Esophagus squamous epithelium (tissue), 5 donors: ENCODE data around the gene TTC17. TPM values are rescaled to one million over a fixed set of nuclear protein-coding genes. Genes with fewer than 3 reads are reported as not detected.
"Not testable (repeated sequence)": the region's sequence is repeated elsewhere in the genome, so short reads cannot be mapped to it uniquely, and the experiment has no call there.

Experiments
- DNase-seq: peaks from one replicate; lab custom pipeline; 2025; lab: John Stamatoyannopoulos, UW
- H3K27ac ChIP-seq, 4 donors: fragments of 200-600 bp; sonication (generic); one replicate each; pipeline ENCODE4 v1.5.1; 2016 to 2019; ENCODE audit warnings: mild to moderate bottlenecking in 1 of 4
- H3K27me3 ChIP-seq, 4 donors: fragments of 200-600 bp; sonication (generic); 1 replicate in 3 of 4; 2 replicates in 1 of 4; pipeline versions ENCODE4 v1.5.1 to v1.6.0; 2017 to 2021; ENCODE audit warnings: antibody characterized with exemption in 1 of 4
- H3K36me3 ChIP-seq, 3 donors: fragments of 200-600 bp; sonication (generic); one replicate each; pipeline ENCODE4 v1.5.1; 2016 to 2019
- H3K4me1 ChIP-seq, 3 donors: fragments of 200-600 bp; sonication (generic); one replicate each; pipeline ENCODE4 v1.5.1; 2017 to 2019
- H3K4me3 ChIP-seq, 4 donors: fragments of 200-600 bp; sonication (generic); 1 replicate in 3 of 4; 2 replicates in 1 of 4; pipeline ENCODE4 v1.5.1; 2016 to 2019; ENCODE audit warnings: mild to moderate bottlenecking in 2 of 4, moderate library complexity in 1 of 4
- H3K9me3 ChIP-seq, 3 donors: fragments of 200-600 bp; sonication (generic); one replicate each; pipeline ENCODE4 v1.5.1; 2016 to 2019
- CTCF ChIP-seq, 6 experiments: fragments of 450-650 bp in 4 of 6; fragments of 200-600 bp in 2 of 6; sonication (generic) in 2 of 6; IDR thresholded peaks; one replicate each; pipeline ENCODE4 v1.5.1; 2016 to 2019; ENCODE audit warnings: antibody characterized with exemption in 6 of 6, mild to moderate bottlenecking in 4 of 6, moderate library complexity in 4 of 6
- POLR2A ChIP-seq, 4 donors: fragments of 450-650 bp; IDR thresholded peaks; one replicate each; pipeline ENCODE4 v1.6.1; 2017; ENCODE audit warnings: antibody characterized with exemption in 4 of 4, mild to moderate bottlenecking in 4 of 4, moderate library complexity in 3 of 4
- WGBS, 2 donors: methylation state at CpG; one replicate each; pipeline ENCODE4 v1.1.5; 2018; 5-methylcytosine and 5-hydroxymethylcytosine counted together
- intact Hi-C: fragments of 100-400 bp; cut with DNase I; formaldehyde crosslinking; loops from one replicate; pipeline ENCODE4 v1.15.0; 2022
- total RNA-seq, 4 donors: library from RNA; depleted of rRNA; stranded (reverse); fragments of >200 nt; gene quantifications; one replicate each; pipeline ENCODE4 v1.1.0, GENCODE V29; 2016
- donor health status: DM: yes; HTN: yes; CAD: no.

The TTC17 gene
- total RNA-seq, 4 donors from 2014 or later: 37.5 to 106 (median 55.9) TPM

DNA sequence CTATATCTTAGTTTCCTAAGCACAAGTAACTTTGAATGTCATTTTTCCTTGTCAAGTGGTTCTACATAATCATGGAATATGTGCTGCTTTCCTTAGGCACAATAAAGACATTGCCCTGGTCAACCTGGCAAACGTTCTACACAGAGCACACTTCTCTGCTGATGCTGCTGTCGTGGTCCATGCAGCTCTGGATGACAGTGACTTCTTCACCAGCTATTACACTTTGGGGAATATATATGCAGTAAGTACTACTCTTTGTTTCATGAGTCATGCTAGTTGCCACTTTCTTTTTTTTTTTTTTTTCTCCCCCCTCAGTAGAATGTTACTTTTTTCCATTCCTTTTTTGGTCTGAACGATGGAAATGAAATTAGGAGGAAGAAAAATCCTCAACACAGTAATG is 38.5 kb downstream of the TTC17 start:
- DNase-seq: no peak
- Histone ChIP-seq H3K9me3 (no peaks in the 10 kb centered on the region), H3K36me3 (peaks cover 0 to 100% (median 9%) of the 10 kb centered on the region in 3 donors), H3K4me3 (no peak overlapping the region), H3K4me1 (peaks cover 0 to 3% (median 0%) of the 10 kb centered on the region in 3 donors), H3K27ac (no peak overlapping the region), H3K27me3 (no peaks in the 10 kb centered on the region)
- WGBS, 2 donors: 94 to 96% methylated on average over 3 of the region's 3 CpGs
- intact Hi-C loops: no loop called here
- no peak for TF ChIP-seq CTCF (IDR thresholded peaks at IDR 0.05)

DNA sequence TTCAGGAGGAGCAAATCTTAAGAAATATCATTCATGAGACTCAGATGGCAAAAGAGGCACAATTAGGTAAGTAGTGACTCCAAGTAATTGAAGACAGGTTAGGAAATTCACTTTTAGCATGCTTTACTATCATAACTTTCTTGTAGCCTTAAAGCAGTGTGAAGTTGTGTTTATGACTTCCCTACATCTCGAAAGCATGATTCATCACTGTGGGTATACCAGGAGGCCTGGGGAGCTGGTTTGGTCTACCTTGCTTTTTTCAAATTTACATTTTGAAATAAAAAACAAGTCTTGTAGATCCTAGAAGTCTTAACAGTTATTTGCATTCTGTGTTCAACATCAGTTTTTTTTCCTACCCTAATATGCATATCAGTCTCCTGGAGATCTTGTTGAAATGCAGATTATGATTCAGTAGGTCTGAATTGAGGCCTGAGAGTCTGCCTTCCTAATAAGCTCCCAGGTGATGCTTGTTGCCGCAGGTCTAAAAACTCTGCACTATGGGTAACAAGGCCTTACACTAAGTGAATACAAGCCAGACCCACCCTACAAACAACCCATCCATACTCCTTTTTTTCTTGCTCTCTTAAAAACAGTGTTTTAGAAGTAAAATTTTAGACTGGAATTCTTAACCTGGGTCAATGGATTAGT is 41.4 kb downstream of the TTC17 start:
- WGBS, 2 donors: 93 to 95% methylated on average over 2 of the region's 2 CpGs
- H3K36me3 ChIP-seq: peaks cover 0 to 99% (median 9%) of the 10 kb centered on the region in 3 donors
- no peak for TF ChIP-seq POLR2A (IDR thresholded peaks at IDR 0.05)
- TF ChIP-seq CTCF (IDR thresholded peaks at IDR 0.05): no peak
- intact Hi-C loops: no loop called here
- H3K27me3 ChIP-seq: no peaks in the 10 kb centered on the region
- H3K27ac ChIP-seq: no peak overlapping the region
- no peak for DNase-seq
- peaks cover 0 to 17% (median 0%) of the 10 kb centered on the region in 3 donors for H3K4me1 ChIP-seq
- no peaks in the 10 kb centered on the region for H3K9me3 ChIP-seq
- no peak overlapping the region for H3K4me3 ChIP-seq

GRCh38 chr11:43401252-43401651 is 42.5 kb downstream of the TTC17 start:
- H3K9me3 ChIP-seq: no peaks in the 10 kb centered on the region
- H3K4me3 ChIP-seq: no peak overlapping the region
- DNase-seq: no peak
- WGBS, 2 donors: 91 to 98% methylated on average over 6 of the region's 6 CpGs
- H3K36me3 ChIP-seq: peaks cover 0 to 99% (median 12%) of the 10 kb centered on the region in 3 donors
- intact Hi-C loops: no loop called here
- H3K4me1 ChIP-seq: peaks cover 0 to 24% (median 0%) of the 10 kb centered on the region in 3 donors
- H3K27me3 ChIP-seq: no peaks in the 10 kb centered on the region
- H3K27ac ChIP-seq: no peak overlapping the region
- no peak for TF ChIP-seq CTCF (IDR thresholded peaks at IDR 0.05)
- TF ChIP-seq POLR2A (IDR thresholded peaks at IDR 0.05): no peak

DNA sequence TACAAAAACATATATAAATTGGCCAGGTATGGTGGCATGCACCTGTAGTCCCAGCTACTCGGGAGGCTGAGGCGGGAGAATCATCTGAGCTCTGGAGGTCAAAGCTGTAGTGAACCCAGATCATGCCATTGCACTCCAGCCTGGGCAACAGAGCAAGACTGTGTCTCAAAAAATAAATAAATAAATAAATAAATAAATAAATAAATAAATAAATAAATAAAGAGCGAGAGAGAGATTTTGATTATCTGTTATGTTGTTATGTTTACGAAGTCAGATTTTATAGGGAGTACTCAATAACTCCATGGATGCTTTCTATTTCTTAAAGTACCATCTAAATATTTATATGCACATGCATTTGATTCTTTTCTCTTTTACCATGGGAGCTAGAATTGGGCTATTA is 43.1 kb downstream of the TTC17 start:
- Histone ChIP-seq H3K4me1 (peaks cover 0 to 21% (median 0%) of the 10 kb centered on the region in 3 donors), H3K36me3 (peaks cover 0 to 99% (median 12%) of the 10 kb centered on the region in 3 donors)
- H3K27ac ChIP-seq, DNase-seq, H3K4me3 ChIP-seq, intact Hi-C loops, H3K9me3 ChIP-seq, H3K27me3 ChIP-seq: not testable (repeated sequence)
- WGBS, 2 donors: 99 to 100% methylated on average over 3 to 4 of the region's 4 CpGs

DNA sequence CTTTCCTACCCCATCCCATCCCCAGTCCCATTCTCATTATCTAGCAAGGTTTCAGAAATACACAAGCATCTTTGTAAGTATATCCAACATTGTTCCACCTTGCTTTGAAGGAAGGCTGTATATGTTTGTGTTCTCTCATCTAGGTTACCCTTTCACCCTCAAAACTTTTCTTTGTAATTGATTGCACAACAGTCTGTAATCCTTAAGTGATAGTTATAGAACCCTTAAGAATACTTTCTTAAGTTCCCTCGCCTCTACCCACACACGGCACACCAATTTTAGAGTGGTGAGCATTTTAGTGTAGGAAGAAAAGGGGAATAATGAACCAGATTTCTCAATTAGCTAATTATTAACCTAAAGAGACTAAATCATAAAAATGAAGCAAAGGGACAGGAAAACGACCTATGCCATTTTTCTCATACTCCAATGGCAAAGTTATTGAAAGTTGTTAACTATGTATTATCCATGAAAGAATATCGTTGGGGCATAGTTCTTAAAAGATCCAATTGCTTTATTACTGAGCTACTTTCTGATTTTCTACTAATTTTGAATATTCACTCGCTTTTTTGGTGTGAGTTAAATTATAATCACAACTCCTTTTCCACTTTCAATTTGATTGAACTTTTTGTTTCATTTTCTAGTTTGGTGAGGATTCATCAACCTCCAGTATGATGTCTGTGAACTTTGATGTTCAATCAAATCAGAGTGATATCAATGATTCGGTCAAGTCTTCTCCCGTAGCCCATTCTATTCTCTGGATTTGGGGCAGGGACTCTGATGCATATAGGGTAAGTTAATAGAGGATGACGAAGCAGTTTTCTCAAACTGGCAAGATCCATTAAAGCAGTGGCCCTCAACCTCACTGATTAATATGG is 44.9 kb downstream of the TTC17 start:
- 90 to 93% methylated on average over 8 of the region's 8 CpGs for WGBS, 2 donors
- H3K27ac ChIP-seq: peak overlapping the region in 2 of 4 donors; percentile 66 to 70
- no peak for DNase-seq
- no peaks in the 10 kb centered on the region for H3K9me3 ChIP-seq
- H3K36me3 ChIP-seq: peaks cover 2 to 99% (median 11%) of the 10 kb centered on the region in 3 donors
- peaks cover 0 to 21% (median 0%) of the 10 kb centered on the region in 3 donors for H3K4me1 ChIP-seq
- H3K27me3 ChIP-seq: no peaks in the 10 kb centered on the region
- no peak for TF ChIP-seq CTCF (IDR thresholded peaks at IDR 0.05)
- TF ChIP-seq POLR2A (IDR thresholded peaks at IDR 0.05): no peak
- no peak overlapping the region for H3K4me3 ChIP-seq
- intact Hi-C loops: no loop called here
